Kidney epithelial cell (primary cell): ENCODE measurements around the gene SERBP1. TPM values are rescaled to one million over a fixed set of nuclear protein-coding genes. Genes with fewer than 3 reads are reported as not detected.

Experiments used
- DNase-seq: peaks from one replicate; pipeline ENCODE4 v3.0.0-alpha.2; 2010; ENCODE audit warnings: low read depth
- H3K27me3 ChIP-seq: 2 replicates; pipeline ENCODE4 v1.6.0; 2011; ENCODE audit warnings: low read length; ENCODE audit not compliant: control insufficient read depth, insufficient read depth
- H3K36me3 ChIP-seq: 2 replicates; pipeline ENCODE4 v1.5.1; 2011; ENCODE audit warnings: low read length; ENCODE audit not compliant: control insufficient read depth, insufficient read depth
- H3K4me3 ChIP-seq: 2 replicates; pipeline ENCODE4 v1.5.1; 2011; ENCODE audit warnings: low read depth, mild to moderate bottlenecking, control low read depth, low read length
- CTCF ChIP-seq: IDR thresholded peaks from 2 replicates; pipeline ENCODE4 v1.5.1; 2011; ENCODE audit warnings: mild to moderate bottlenecking, moderate library complexity, low read length, control low read depth, inconsistent platforms; ENCODE audit not compliant: insufficient read depth, poor library complexity, severe bottlenecking
- total RNA-seq: library from RNA; depleted of rRNA; stranded (reverse); fragments of >200 nt; gene quantifications from 2 replicates; pipeline ENCODE4 v1.2.3, GENCODE V29; 2015

The SERBP1 gene
- 211 and 234 TPM in 2 replicates for total RNA-seq

- no peak for TF ChIP-seq CTCF
- peak; percentile 92 for DNase-seq
- Histone ChIP-seq H3K27me3 (no peaks in the 10 kb centered on the region), H3K36me3 (peaks cover 2% of the 10 kb centered on the region), H3K4me3 (peak within 1 kb of the TSS; percentile 88)
Observed at GRCh38 chr1:67430358-67431155, at the start of gene SERBP1. TSS of gene SERBP1 (minus strand) at chr1:67430402. CDS start at chr1:67430300, 102 bp downstream.

- DNase-seq, result peak; percentile 14
- no peaks in the 10 kb centered on the region for H3K27me3 ChIP-seq
- H3K4me3 ChIP-seq, result no peak overlapping the region
- no peak for TF ChIP-seq CTCF
- H3K36me3 ChIP-seq, result no peaks in the 10 kb centered on the region
Observed at GRCh38 chr1:67479146-67479891, 49.1 kb upstream of the SERBP1 start.

GRCh38 chr1:67476906-67477305 is 46.7 kb upstream of the SERBP1 start:
- no peak for TF ChIP-seq CTCF
- no peak for DNase-seq
- Histone ChIP-seq H3K4me3 (no peak overlapping the region), H3K36me3 (no peaks in the 10 kb centered on the region), H3K27me3 (no peaks in the 10 kb centered on the region)

- no peak for DNase-seq
- no peaks in the 10 kb centered on the region for H3K36me3 ChIP-seq
- H3K27me3 ChIP-seq, result no peaks in the 10 kb centered on the region
- TF ChIP-seq CTCF, result no peak
- no peak overlapping the region for H3K4me3 ChIP-seq
Observed at GRCh38 chr1:67476006-67476482, 45.8 kb upstream of the SERBP1 start.

- DNase-seq, result no peak
- Histone ChIP-seq H3K27me3 (no peaks in the 10 kb centered on the region), H3K4me3 (no peak overlapping the region), H3K36me3 (no peaks in the 10 kb centered on the region)
- TF ChIP-seq CTCF, result no peak
Observed at GRCh38 chr1:67472056-67472455, 41.9 kb upstream of the SERBP1 start.

GRCh38 chr1:67469431-67469830 is 39.2 kb upstream of the SERBP1 start:
- no peak for TF ChIP-seq CTCF
- no peak for DNase-seq
- H3K27me3 ChIP-seq, result no peaks in the 10 kb centered on the region
- H3K4me3 ChIP-seq, result no peak overlapping the region
- H3K36me3 ChIP-seq, result no peaks in the 10 kb centered on the region
